ENCODE measurements around the gene STKLD1.

STKLD1 gene

DNA sequence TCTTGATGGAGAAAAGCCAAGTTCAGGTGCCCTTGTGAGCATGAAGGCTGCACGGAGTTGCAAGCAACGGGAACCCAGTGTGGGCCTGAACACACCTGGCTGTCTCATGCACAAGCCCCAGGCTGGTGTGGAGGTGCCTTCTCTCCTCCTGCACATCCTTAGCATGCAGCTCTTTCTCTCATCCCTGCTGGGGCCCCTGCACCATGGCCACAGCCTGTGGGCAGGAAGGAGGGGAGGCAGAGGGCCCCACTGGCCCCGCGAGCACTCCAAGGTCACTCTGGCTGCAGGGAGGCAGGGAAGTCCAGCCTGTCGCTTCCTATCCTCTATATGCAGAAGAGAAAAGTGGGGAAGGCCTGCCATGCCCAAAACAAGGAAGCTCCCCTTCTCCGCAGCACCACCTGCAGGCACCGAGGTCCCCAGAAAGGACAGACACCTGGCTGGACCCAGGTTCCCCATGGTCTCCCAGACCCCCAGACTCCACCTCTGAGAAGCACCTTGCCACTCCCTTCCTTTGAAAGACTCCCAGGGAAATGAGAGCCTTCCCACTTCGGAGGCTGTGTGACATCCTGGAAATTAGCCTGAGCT, 18.6 kb downstream of the STKLD1 start:
- no peaks in the 10 kb centered on the region for H3K27me3 Mint-ChIP-seq (ENCODE audit: low read depth)
- H3K4me3 Mint-ChIP-seq, result no peak overlapping the region
- H3K9me3 Mint-ChIP-seq, result no peaks in the 10 kb centered on the region
- no peaks in the 10 kb centered on the region for H3K4me1 Mint-ChIP-seq (ENCODE audit: low read depth)
- H3K27ac Mint-ChIP-seq, result no peak overlapping the region
- no peaks in the 10 kb centered on the region for H3K36me3 Mint-ChIP-seq (ENCODE audit: low read depth)

DNA sequence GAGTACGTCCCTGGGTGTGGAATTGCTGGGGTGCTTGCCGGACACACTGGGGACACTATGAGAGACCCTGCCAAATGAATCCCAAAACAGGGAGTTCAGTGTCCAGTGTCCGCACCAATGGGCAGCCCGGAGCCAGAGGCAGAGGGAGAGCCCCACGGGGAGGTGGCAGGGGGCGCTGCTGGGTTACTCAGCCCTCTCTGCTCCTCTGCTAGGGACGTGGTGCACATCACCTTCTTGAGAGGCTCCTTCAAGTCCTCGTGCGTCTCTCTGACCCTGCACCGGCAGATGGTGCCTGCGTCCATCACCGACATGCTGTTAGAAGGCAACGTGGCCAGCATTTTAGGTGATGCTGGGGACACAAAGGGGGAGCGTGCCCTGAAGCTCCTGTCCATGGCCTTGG, 20.8 kb downstream of the STKLD1 start:
- no peaks in the 10 kb centered on the region for H3K4me1 Mint-ChIP-seq (ENCODE audit: low read depth)
- H3K36me3 Mint-ChIP-seq (ENCODE audit: low read depth), result no peaks in the 10 kb centered on the region
- H3K27me3 Mint-ChIP-seq (ENCODE audit: low read depth), result no peaks in the 10 kb centered on the region
- H3K9me3 Mint-ChIP-seq, result no peaks in the 10 kb centered on the region
- H3K27ac Mint-ChIP-seq, result no peak overlapping the region
- H3K4me3 Mint-ChIP-seq, result no peak overlapping the region

DNA sequence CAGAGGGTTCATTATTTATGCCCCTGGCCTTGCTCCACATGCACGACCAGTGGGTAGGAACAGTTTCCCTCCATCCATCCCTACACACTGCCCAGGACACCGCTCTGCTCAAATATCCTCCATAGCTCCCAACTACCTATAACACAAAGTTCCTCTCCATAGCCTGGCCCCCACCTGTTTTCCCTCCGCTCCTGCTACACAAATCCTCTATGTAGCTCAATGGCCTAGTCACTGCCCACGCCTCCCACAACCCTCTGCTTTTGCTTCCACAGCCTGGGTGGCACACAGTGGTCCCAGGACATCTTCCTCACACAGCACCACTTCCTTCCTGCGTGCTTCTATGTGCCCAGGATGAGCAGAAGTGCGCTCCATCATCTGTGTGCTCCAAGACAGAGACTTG, 21.2 kb downstream of the STKLD1 start:
- H3K27me3 Mint-ChIP-seq (ENCODE audit: low read depth), result no peaks in the 10 kb centered on the region

DNA sequence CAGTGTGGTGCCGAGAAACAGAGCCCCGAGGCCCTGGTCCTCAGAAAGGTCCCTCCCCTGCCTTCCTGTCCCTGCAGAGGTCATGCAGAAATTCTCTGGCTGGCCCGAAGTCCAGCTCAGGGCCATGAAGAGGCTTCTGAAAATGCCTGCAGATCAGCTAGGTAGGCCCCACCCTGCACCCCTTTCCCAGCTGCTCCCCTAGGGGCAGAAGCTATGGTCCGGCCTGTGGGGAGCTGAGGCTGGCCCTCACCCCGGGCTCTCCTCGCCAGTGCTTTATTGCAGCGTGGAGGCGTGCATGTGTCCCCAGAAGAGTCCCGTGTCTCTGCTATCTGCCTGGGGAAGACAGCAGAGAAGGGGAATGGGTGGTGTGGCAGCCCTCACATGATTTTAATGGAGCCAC, 21.7 kb downstream of the STKLD1 start:
- H3K9me3 Mint-ChIP-seq, result no peaks in the 10 kb centered on the region
- no peaks in the 10 kb centered on the region for H3K36me3 Mint-ChIP-seq (ENCODE audit: low read depth)
- H3K27ac Mint-ChIP-seq, result no peak overlapping the region
- H3K4me3 Mint-ChIP-seq, result no peak overlapping the region
- H3K4me1 Mint-ChIP-seq (ENCODE audit: low read depth), result no peaks in the 10 kb centered on the region
- H3K27me3 Mint-ChIP-seq (ENCODE audit: low read depth), result no peaks in the 10 kb centered on the region

More for the DNA sequence above, 21.2 kb downstream of the STKLD1 start:
- Mint-ChIP-seq H3K4me1 (ENCODE audit: low read depth) (no peaks in the 10 kb centered on the region), H3K36me3 (ENCODE audit: low read depth) (no peaks in the 10 kb centered on the region), H3K27ac (no peak overlapping the region), H3K4me3 (no peak overlapping the region), H3K9me3 (no peaks in the 10 kb centered on the region)

DNA sequence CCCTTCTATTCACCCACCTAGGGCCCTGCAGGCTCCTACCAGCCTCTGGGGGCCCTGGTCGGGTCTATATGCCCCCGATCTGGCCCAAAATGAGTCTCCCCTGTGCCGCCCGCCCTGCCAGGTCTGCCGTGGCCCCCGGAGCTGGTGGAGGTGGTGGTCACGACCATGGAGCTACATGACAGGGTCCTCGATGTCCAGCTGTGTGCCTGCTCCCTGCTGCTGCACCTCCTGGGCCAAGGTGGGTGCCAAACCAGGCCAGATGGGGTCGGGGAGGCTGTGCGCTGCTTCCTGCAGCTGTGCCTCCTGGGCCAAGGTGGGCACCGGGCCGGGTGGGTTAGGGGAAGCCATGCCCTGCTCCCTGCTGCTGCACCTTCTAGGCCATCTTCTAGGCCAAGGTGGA, 24.1 kb downstream of the STKLD1 start:
- no peak overlapping the region for H3K27ac Mint-ChIP-seq

DNA sequence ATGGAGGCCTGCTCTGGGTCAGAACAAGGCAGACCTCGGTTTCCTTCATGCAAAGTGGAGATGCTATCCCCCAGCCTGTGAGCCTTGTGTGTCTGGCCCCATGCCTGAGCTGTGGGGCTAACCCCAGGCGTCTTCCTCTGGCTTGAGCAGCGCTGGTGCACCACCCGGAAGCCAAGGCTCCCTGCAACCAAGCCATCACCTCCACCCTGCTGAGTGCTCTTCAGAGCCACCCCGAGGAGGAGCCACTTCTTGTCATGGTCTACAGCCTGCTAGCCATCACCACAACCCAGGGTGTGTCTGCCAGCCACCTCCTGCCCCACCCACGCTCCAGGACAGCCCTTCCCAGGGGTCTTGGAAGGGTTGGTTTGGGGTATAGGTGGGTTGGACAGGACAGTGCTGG, 25.4 kb downstream of the STKLD1 start:
- Mint-ChIP-seq H3K27ac (no peak overlapping the region), H3K9me3 (no peaks in the 10 kb centered on the region)

More for the DNA sequence above, 24.1 kb downstream of the STKLD1 start:
- H3K36me3 Mint-ChIP-seq (ENCODE audit: low read depth), result peaks cover under 1% of the 10 kb centered on the region
- H3K4me3 Mint-ChIP-seq, result no peak overlapping the region
- H3K27me3 Mint-ChIP-seq (ENCODE audit: low read depth), result no peaks in the 10 kb centered on the region
- no peaks in the 10 kb centered on the region for H3K9me3 Mint-ChIP-seq
- no peaks in the 10 kb centered on the region for H3K4me1 Mint-ChIP-seq (ENCODE audit: low read depth)

DNA sequence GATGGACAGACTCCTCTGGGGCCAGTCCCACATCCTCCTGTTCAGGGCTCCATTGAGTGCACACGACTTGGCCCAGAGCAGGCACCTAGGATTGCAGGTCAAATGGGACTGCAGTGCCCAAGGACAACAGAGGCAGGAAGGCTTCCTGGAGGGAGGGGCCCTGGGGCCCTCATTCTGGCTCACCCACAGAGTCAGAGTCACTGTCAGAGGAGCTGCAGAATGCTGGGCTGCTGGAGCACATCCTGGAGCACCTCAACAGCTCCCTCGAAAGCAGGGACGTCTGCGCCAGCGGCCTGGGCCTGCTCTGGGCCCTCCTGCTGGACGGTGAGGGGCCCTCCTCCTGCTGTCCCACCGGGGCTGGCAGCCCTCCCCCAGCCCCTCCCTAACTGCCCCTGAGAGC, 26.5 kb downstream of the STKLD1 start:
- H3K9me3 Mint-ChIP-seq, result no peaks in the 10 kb centered on the region
- H3K27ac Mint-ChIP-seq, result no peak overlapping the region
- peaks cover 5% of the 10 kb centered on the region for H3K4me1 Mint-ChIP-seq (ENCODE audit: low read depth)
- no peak overlapping the region for H3K4me3 Mint-ChIP-seq
- peaks cover 14% of the 10 kb centered on the region for H3K36me3 Mint-ChIP-seq (ENCODE audit: low read depth)
- H3K27me3 Mint-ChIP-seq (ENCODE audit: low read depth), result no peaks in the 10 kb centered on the region

More for the DNA sequence above, 25.4 kb downstream of the STKLD1 start:
- Mint-ChIP-seq H3K27me3 (ENCODE audit: low read depth) (no peaks in the 10 kb centered on the region), H3K36me3 (ENCODE audit: low read depth) (peaks cover 6% of the 10 kb centered on the region), H3K4me1 (ENCODE audit: low read depth) (no peaks in the 10 kb centered on the region), H3K4me3 (no peak overlapping the region)

DNA sequence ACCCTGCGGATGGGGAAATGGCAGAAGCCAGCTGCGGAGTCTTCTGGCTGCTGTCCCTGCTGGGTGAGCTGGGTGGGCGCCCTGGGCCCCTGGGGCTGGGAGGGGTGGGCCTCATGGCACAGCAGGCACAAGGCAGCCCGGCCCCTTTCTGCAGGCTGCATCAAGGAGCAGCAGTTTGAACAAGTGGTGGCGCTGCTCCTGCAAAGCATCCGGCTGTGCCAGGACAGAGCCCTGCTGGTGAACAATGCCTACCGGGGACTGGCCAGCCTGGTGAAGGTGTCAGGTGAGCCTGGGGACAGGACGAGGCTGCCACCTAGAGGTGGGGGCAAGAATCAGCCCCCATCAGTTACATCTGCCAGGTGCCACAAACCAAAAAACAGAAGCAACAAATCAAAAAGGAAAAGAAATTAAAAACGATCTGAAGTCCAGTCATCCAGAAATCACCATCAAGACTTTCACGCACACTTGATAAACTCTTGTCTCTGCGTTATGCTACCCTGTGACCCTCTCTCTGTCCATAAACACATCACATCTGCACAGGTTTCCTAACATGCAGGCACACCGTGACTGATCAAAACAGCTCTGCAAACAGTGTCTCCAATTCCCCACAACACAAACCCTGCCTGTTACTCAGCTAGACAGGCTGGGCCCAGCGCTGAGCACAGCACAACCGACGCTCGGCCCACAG, 27.7 kb downstream of the STKLD1 start:
- H3K36me3 Mint-ChIP-seq (ENCODE audit: low read depth), result peaks cover 20% of the 10 kb centered on the region
- H3K9me3 Mint-ChIP-seq, result no peaks in the 10 kb centered on the region
- no peak overlapping the region for H3K27ac Mint-ChIP-seq
- H3K4me3 Mint-ChIP-seq, result no peak overlapping the region
- no peaks in the 10 kb centered on the region for H3K27me3 Mint-ChIP-seq (ENCODE audit: low read depth)
- peaks cover 5% of the 10 kb centered on the region for H3K4me1 Mint-ChIP-seq (ENCODE audit: low read depth)

DNA sequence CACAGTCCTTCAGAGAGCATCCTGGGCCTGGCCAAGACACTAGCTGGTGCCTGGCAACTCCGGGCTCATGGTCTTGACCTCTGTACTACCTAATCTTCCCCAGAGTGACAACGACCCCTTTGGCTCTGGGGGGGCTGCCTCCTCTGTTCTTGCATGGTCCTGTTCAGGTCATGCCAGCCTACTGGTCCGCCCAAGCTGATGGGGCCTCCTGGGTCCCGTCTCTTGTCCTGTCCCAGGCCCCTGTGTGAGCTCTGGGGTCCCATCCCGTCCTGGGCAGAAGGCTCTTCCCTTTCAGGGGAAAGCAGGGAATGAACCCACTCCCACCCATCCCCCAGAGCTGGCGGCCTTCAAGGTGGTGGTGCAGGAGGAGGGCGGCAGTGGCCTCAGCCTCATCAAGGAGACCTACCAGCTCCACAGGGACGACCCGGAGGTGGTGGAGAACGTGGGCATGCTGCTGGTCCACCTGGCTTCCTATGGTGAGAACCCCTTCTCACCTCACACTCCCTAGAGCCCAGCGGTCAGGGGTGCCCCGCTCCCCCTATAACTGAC, 28.4 kb downstream of the STKLD1 start:
- Mint-ChIP-seq H3K27me3 (ENCODE audit: low read depth) (no peaks in the 10 kb centered on the region), H3K4me1 (ENCODE audit: low read depth) (peaks cover 5% of the 10 kb centered on the region), H3K9me3 (no peaks in the 10 kb centered on the region), H3K36me3 (ENCODE audit: low read depth) (peaks cover 23% of the 10 kb centered on the region), H3K27ac (no peak overlapping the region), H3K4me3 (no peak overlapping the region)

DNA sequence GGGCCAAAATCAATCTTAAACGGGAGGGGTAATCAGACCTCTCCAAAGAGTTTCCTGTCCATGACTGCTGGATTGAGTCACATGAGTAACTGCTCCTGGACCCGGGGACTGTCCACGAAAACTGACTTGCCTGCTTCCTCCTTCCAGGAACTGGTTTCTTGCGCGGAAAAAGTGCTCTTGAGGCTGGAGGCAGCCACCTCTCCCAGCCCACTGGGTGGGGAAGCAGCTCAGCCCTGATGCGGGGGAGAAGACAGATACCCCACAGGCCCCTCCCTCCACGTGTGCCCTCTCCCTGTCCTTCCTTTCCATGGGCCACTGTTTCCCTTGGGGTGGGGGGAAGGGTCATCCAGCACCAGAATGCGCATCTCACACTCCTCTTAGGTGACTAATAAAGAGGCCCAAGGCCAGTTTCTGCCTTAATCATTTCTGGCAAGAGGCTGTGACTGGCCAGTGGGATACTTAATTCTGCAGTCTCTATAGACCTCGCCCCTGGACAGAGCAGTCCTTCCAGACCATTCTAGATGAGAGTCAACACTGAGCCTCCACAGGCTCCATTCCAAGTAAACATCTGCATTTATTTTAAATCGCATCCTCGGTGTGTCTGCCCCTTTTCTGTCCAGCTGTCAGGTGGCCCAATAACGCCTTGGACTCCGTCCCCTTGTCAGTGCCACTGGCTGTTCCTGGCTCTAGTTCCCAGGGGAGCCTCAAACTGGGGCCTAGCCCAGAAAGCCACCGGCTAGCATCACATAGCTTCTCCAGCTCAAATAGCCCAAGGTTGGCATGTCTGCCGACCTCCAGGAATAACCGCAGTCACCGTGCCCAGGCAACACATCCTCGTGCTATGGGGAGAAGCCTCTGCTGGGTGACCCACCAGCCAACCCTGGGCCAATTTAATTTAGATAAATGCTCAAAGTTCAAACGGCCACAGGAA, 29.6 kb downstream of the STKLD1 start:
- no peaks in the 10 kb centered on the region for H3K9me3 Mint-ChIP-seq
- H3K27ac Mint-ChIP-seq, result no peak overlapping the region
- peaks cover 31% of the 10 kb centered on the region for H3K36me3 Mint-ChIP-seq (ENCODE audit: low read depth)
- peaks cover 5% of the 10 kb centered on the region for H3K4me1 Mint-ChIP-seq (ENCODE audit: low read depth)
- H3K27me3 Mint-ChIP-seq (ENCODE audit: low read depth), result no peaks in the 10 kb centered on the region
- no peak overlapping the region for H3K4me3 Mint-ChIP-seq

DNA sequence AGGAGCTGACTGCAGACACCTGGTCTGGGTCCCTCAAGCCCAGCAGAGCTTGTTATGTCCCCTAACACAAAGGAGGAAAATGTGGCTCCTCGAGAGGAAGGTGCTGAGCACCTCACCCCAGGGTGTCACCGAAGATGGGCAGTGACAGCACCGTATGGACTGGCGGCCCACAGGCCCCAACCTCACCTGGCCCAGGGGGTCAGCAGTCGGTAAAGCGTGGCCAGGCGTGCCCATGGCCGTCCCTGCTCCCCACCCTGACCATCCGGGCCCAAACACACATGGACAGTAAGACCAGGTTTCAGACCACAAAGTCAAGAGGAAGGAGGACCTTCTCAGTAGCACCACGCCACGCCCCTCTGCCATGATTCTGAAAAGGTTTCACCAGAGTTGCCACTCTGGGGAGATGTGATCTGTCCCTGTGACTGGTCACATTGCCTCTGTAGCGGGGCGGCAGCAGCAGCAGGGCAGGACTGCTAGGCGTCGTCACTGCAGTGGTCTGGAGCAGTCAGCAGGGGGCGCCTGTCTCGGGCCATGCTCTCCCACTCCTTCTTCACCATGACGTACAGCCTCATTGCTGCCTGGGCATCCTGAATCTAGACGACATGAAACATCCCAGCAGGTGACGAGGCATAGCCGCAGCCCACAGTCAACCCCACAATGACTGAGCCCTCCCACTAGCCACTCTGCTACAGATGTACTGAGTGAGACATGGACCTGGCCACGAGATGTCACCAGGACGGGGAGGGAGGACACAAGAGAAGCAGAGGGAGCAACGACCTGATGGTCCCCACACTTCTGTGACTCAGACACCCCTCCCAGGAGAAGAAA, 30.5 kb downstream of the STKLD1 start:
- peaks cover 32% of the 10 kb centered on the region for H3K36me3 Mint-ChIP-seq (ENCODE audit: low read depth)
- H3K4me1 Mint-ChIP-seq (ENCODE audit: low read depth), result peaks cover 5% of the 10 kb centered on the region
- no peaks in the 10 kb centered on the region for H3K27me3 Mint-ChIP-seq (ENCODE audit: low read depth)
- peak overlapping the region; percentile 50 for H3K27ac Mint-ChIP-seq
- H3K9me3 Mint-ChIP-seq, result no peaks in the 10 kb centered on the region
- H3K4me3 Mint-ChIP-seq, result no peak overlapping the region

DNA sequence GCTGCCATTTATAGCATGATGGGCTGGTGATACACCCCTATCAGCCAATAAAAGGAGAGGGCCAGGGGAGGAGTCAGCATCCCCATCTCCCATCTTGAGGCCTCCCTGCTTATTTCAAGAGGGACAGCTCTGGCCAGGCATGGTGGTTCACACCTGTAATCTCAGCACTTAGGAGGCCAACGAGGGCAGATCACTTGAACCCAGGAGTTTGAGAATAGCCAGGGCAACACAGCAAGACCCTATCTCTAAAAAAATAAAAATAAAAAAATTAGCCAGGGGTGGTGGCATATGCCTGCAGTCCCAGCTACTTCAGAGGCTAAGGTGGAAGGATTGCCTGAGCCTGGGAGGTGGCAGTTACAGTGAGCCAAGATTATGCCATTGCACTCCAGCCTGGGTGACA, 31.9 kb downstream of the STKLD1 start:
- H3K27ac Mint-ChIP-seq, result no peak overlapping the region
- H3K36me3 Mint-ChIP-seq (ENCODE audit: low read depth), result peaks cover 38% of the 10 kb centered on the region
- H3K4me3 Mint-ChIP-seq, result no peak overlapping the region
- H3K9me3 Mint-ChIP-seq, result no peaks in the 10 kb centered on the region
- peaks cover 5% of the 10 kb centered on the region for H3K4me1 Mint-ChIP-seq (ENCODE audit: low read depth)
- no peaks in the 10 kb centered on the region for H3K27me3 Mint-ChIP-seq (ENCODE audit: low read depth)

DNA sequence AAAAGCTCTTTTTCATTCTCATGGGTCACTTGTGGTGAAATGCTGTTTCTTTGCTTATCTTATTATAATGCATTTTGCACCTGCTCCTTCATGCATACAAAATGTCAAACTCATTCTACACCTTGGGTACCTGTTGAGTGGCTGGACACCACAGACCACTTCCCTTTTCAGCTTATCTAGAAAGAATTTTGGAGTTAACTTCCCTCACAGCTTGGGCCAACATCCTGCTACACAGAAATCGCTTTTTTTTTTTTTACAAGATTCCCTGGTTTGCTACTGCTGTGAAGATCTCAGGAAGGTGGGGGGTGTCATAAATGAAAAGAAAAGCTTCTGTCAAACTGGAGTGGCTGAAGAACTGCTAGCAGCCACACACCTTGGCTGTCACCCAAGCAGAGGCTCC, 39.0 kb downstream of the STKLD1 start:
- Mint-ChIP-seq H3K36me3 (ENCODE audit: low read depth) (peaks cover 24% of the 10 kb centered on the region), H3K9me3 (no peaks in the 10 kb centered on the region), H3K4me3 (no peak overlapping the region), H3K27ac (peak overlapping the region; percentile 1), H3K4me1 (ENCODE audit: low read depth) (peaks cover 34% of the 10 kb centered on the region), H3K27me3 (ENCODE audit: low read depth) (no peaks in the 10 kb centered on the region)

Measured in T-helper 1 cell treated with Interleukin-12 subunit alpha and Interleukin-12 subunit beta and Interleukin-4 antibody, amounts not matched to agents 30 μg/mL and 1 μg/mL, for 36 hours (primary cell).